ENCODE measurements around the gene CYP4A22. TPM values are rescaled to one million over a fixed set of nuclear protein-coding genes. Genes with fewer than 3 reads are reported as not detected.
"Not testable (repeated sequence)": the region's sequence is repeated elsewhere in the genome, so short reads cannot be mapped to it uniquely, and the experiment has no call there.

Gene CYP4A22
- total RNA-seq, 1 donor from 2014 or later = not detected

GRCh38 chr1:47113178-47113577, 24.1 kb upstream of the CYP4A22 start:
- Mint-ChIP-seq H3K4me3 (ENCODE audit: unreplicated experiment) (no peak overlapping the region), H3K27ac (ENCODE audit: unreplicated experiment) (no peak overlapping the region), H3K36me3 (ENCODE audit: unreplicated experiment) (no peaks in the 10 kb centered on the region), H3K27me3 (ENCODE audit: unreplicated experiment) (no peaks in the 10 kb centered on the region), H3K9me3 (ENCODE audit: unreplicated experiment) (peaks cover 4% of the 10 kb centered on the region), H3K4me1 (ENCODE audit: unreplicated experiment) (no peaks in the 10 kb centered on the region)
- TF ChIP-seq CTCF (IDR thresholded peaks at IDR 0.05) = no peak
- no peak for DNase-seq (ENCODE audit: extremely low spot score, unreplicated experiment)

GRCh38 chr1:47121039-47121438, 16.2 kb upstream of the CYP4A22 start:
- H3K27ac Mint-ChIP-seq (ENCODE audit: unreplicated experiment); H3K36me3 Mint-ChIP-seq (ENCODE audit: unreplicated experiment); H3K4me3 Mint-ChIP-seq (ENCODE audit: unreplicated experiment); H3K27me3 Mint-ChIP-seq (ENCODE audit: unreplicated experiment); H3K9me3 Mint-ChIP-seq (ENCODE audit: unreplicated experiment); DNase-seq (ENCODE audit: extremely low spot score, unreplicated experiment); H3K4me1 Mint-ChIP-seq (ENCODE audit: unreplicated experiment): not testable (repeated sequence)

- not testable (repeated sequence) for H3K4me3 Mint-ChIP-seq (ENCODE audit: unreplicated experiment)
Observed at GRCh38 chr1:47124834-47125233, 12.4 kb upstream of the CYP4A22 start.

GRCh38 chr1:47126997-47127396, 10.2 kb upstream of the CYP4A22 start:
- H3K4me3 Mint-ChIP-seq (ENCODE audit: unreplicated experiment) = not testable (repeated sequence)

More at GRCh38 chr1:47124834-47125233, 12.4 kb upstream of the CYP4A22 start:
- not testable (repeated sequence) for H3K4me1 Mint-ChIP-seq (ENCODE audit: unreplicated experiment); DNase-seq (ENCODE audit: extremely low spot score, unreplicated experiment); H3K36me3 Mint-ChIP-seq (ENCODE audit: unreplicated experiment); H3K27ac Mint-ChIP-seq (ENCODE audit: unreplicated experiment); H3K9me3 Mint-ChIP-seq (ENCODE audit: unreplicated experiment); H3K27me3 Mint-ChIP-seq (ENCODE audit: unreplicated experiment)

GRCh38 chr1:47128221-47128620, 9.0 kb upstream of the CYP4A22 start:
- Mint-ChIP-seq H3K9me3 (ENCODE audit: unreplicated experiment) (no peaks in the 10 kb centered on the region), H3K36me3 (ENCODE audit: unreplicated experiment) (no peaks in the 10 kb centered on the region), H3K4me3 (ENCODE audit: unreplicated experiment) (no peak overlapping the region), H3K27me3 (ENCODE audit: unreplicated experiment) (no peaks in the 10 kb centered on the region), H3K4me1 (ENCODE audit: unreplicated experiment) (no peaks in the 10 kb centered on the region), H3K27ac (ENCODE audit: unreplicated experiment) (no peak overlapping the region)
- no peak for TF ChIP-seq CTCF (IDR thresholded peaks at IDR 0.05)
- no peak for DNase-seq (ENCODE audit: extremely low spot score, unreplicated experiment)

More at GRCh38 chr1:47126997-47127396, 10.2 kb upstream of the CYP4A22 start:
- not testable (repeated sequence) for H3K9me3 Mint-ChIP-seq (ENCODE audit: unreplicated experiment); H3K27ac Mint-ChIP-seq (ENCODE audit: unreplicated experiment); H3K27me3 Mint-ChIP-seq (ENCODE audit: unreplicated experiment); H3K36me3 Mint-ChIP-seq (ENCODE audit: unreplicated experiment); DNase-seq (ENCODE audit: extremely low spot score, unreplicated experiment); H3K4me1 Mint-ChIP-seq (ENCODE audit: unreplicated experiment)

DNA sequence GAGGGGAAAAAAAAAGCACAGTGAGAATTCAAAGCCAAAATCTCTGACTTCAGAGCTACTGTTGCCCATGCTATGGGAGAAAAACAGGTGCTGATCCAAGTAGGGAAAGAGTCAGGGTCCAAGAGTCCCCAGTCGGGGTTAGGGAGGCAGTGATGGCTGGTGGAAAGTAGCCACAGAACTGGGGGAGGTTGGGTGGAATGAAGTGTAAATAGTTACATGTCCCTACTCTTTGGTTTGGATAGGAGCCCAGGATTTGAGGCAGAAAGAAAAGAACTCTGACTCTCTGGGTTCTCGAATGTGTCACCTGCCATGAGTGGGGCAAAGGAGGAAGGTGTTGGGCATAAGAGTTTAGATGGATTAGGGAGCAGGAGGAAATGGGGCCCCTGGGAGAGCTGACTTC, 8.4 kb upstream of the CYP4A22 start:
- H3K27ac Mint-ChIP-seq (ENCODE audit: unreplicated experiment); H3K4me3 Mint-ChIP-seq (ENCODE audit: unreplicated experiment); H3K27me3 Mint-ChIP-seq (ENCODE audit: unreplicated experiment); H3K4me1 Mint-ChIP-seq (ENCODE audit: unreplicated experiment); H3K9me3 Mint-ChIP-seq (ENCODE audit: unreplicated experiment); H3K36me3 Mint-ChIP-seq (ENCODE audit: unreplicated experiment); DNase-seq (ENCODE audit: extremely low spot score, unreplicated experiment): not testable (repeated sequence)

DNA sequence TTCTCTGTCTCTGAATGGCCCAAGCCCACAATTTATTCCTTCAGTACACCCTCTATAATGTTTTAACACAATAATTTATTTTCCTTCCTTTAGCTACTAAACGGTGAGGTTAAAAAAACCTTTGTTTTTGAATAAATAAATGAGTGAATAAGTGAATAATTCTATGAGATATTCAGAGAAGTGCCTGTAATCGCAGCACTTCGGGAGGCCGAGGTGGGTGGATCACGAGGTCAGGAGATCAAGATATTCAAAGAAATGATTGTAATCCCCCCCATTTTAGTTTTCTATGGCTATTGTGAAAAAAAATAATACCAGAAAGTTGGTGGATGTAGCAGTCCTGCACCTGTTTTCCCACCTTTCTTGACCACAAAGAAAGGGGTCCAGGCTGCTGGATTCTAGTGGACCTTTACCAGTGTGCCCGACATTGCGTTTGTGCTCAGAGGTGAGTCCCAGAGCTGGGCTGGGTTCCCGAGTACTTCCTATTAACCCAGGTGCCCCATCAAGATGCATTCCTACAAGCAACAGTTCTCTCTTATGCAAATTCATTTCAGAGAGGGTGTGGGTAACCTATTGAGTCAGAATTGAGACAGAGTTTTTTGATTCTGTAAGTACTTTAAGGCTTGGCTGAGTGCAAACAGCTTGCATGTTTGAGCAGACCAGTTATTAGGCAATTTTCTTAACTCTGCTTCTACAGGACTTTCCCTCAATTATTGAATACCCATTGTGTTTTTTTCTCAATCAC, 7.6 kb upstream of the CYP4A22 start:
- not testable (repeated sequence) for H3K36me3 Mint-ChIP-seq (ENCODE audit: unreplicated experiment); H3K4me1 Mint-ChIP-seq (ENCODE audit: unreplicated experiment); H3K9me3 Mint-ChIP-seq (ENCODE audit: unreplicated experiment); H3K27me3 Mint-ChIP-seq (ENCODE audit: unreplicated experiment); DNase-seq (ENCODE audit: extremely low spot score, unreplicated experiment); H3K27ac Mint-ChIP-seq (ENCODE audit: unreplicated experiment); H3K4me3 Mint-ChIP-seq (ENCODE audit: unreplicated experiment)

- not testable (repeated sequence) for DNase-seq (ENCODE audit: extremely low spot score, unreplicated experiment); H3K27me3 Mint-ChIP-seq (ENCODE audit: unreplicated experiment); H3K9me3 Mint-ChIP-seq (ENCODE audit: unreplicated experiment); H3K4me3 Mint-ChIP-seq (ENCODE audit: unreplicated experiment); H3K4me1 Mint-ChIP-seq (ENCODE audit: unreplicated experiment); H3K27ac Mint-ChIP-seq (ENCODE audit: unreplicated experiment); H3K36me3 Mint-ChIP-seq (ENCODE audit: unreplicated experiment)
Observed at GRCh38 chr1:47132665-47133064, 4.6 kb upstream of the CYP4A22 start.
